ENCODE data around the gene CHMP1A. TPM values are rescaled to one million over a fixed set of nuclear protein-coding genes. Genes with fewer than 3 reads are reported as not detected.

The CHMP1A gene
- total RNA-seq, 1 experiment from 2014 or later = 158 TPM

- H3K36me3 ChIP-seq (ENCODE audit: control insufficient read depth in 1 of 2, insufficient read depth in 2 of 2, low read length in 2 of 2) = no peaks in the 10 kb centered on the region
- H3K9me3 ChIP-seq (ENCODE audit: control insufficient read depth in 1 of 2, insufficient read depth in 1 of 2, low read depth in 1 of 2, low read length in 2 of 2) = no peaks in the 10 kb centered on the region
- no peaks in the 10 kb centered on the region for H3K79me2 ChIP-seq (ENCODE audit: insufficient read depth, low read length)
- ChIA-PET CTCF (interaction anchor here (1.0 to 2.0 kb wide), 7 partner anchors 11 to 41 kb away, joined by 3 to 10 read pairs (median 4); partner anchors contain the start of gene DPEP1), RAD21 (ENCODE audit: low non-redundant PET in 1 of 2, low total read pairs in 2 of 2, uncharacterized antibody in 2 of 2, unreplicated experiment in 2 of 2) (no interaction called here), POLR2A (interaction anchor here (0.7 to 1.8 kb wide), 5 partner anchors 13 to 385 kb away, joined by 3 to 6 read pairs (median 3); partner anchors contain the start of genes CHMP1A and SPATA33)
- peak overlapping the region in 1 of 2 experiments; percentile 49; a peak in 1 of 4 replicates for H3K4me3 ChIP-seq (replicated peaks in 1 of 2; ENCODE audit: low read depth in 1 of 2, low read length in 2 of 2)
- peaks cover 28 to 57% of the 10 kb centered on the region in 2 experiments for H3K4me1 ChIP-seq (ENCODE audit: control insufficient read depth in 1 of 2, insufficient read depth in 2 of 2, low read length in 2 of 2)
- no peaks in the 10 kb centered on the region for H3K27me3 ChIP-seq (ENCODE audit: insufficient read depth, low read length)
- no peak overlapping the region for H3K9ac ChIP-seq (ENCODE audit: low read length)
- H3K9me2 ChIP-seq (ENCODE audit: insufficient read depth) = no peaks in the 10 kb centered on the region
- intact Hi-C loops (cut with micrococcal nuclease) = no loop called here
- H4K20me1 ChIP-seq (ENCODE audit: insufficient read depth) = no peaks in the 10 kb centered on the region
- no TSS peak for BruUV-seq (replicated peaks)
- no peak overlapping the region for H2AFZ ChIP-seq (ENCODE audit: low read depth, low read length, poor library complexity, severe bottlenecking)
- TF ChIP-seq TCF7L2 (IDR thresholded peaks at IDR 0.05; ENCODE audit: borderline replicate concordance, extremely low read depth, insufficient read depth, insufficient read length) = no peak
- no peak for TF ChIP-seq ZFX (IDR thresholded peaks at IDR 0.05)
- no peak for TF ChIP-seq FOSL1 (IDR thresholded peaks at IDR 0.05; ENCODE audit: low read depth)
- no peak for TF ChIP-seq ELF1 (IDR thresholded peaks at IDR 0.05; ENCODE audit: borderline replicate concordance, low read depth)
- no peak for TF ChIP-seq CEBPB (IDR thresholded peaks at IDR 0.05; ENCODE audit: low read depth)
- ATAC-seq (no peak), DNase-seq (ENCODE audit: low read depth, low spot score) (no peak)
- peak overlapping the region; percentile 83 for H3K4me2 ChIP-seq (ENCODE audit: low read length)
- peak overlapping the region; percentile 43 for H3K27ac ChIP-seq (ENCODE audit: low read depth, low read length)
Observed at GRCh38 chr16:89601906-89602272, 55.6 kb downstream of the CHMP1A start.

- Histone ChIP-seq H3K4me1 (ENCODE audit: control insufficient read depth in 1 of 2, insufficient read depth in 2 of 2, low read length in 2 of 2) (peaks cover 28 to 57% of the 10 kb centered on the region in 2 experiments), H4K20me1 (ENCODE audit: insufficient read depth) (no peaks in the 10 kb centered on the region), H3K9ac (ENCODE audit: low read length) (no peak overlapping the region), H3K27me3 (ENCODE audit: insufficient read depth, low read length) (no peaks in the 10 kb centered on the region), H3K9me2 (ENCODE audit: insufficient read depth) (no peaks in the 10 kb centered on the region), H3K9me3 (ENCODE audit: control insufficient read depth in 1 of 2, insufficient read depth in 1 of 2, low read depth in 1 of 2, low read length in 2 of 2) (no peaks in the 10 kb centered on the region), H3K4me2 (ENCODE audit: low read length) (peak overlapping the region; percentile 10; the same call in 1 of the 2 replicates), H3K4me3 (replicated peaks in 1 of 2; ENCODE audit: low read depth in 1 of 2, low read length in 2 of 2) (no peak overlapping the region), H3K27ac (ENCODE audit: low read depth, low read length) (no peak overlapping the region), H3K36me3 (ENCODE audit: control insufficient read depth in 1 of 2, insufficient read depth in 2 of 2, low read length in 2 of 2) (peaks cover 0 to 3% of the 10 kb centered on the region in 2 experiments; a peak in 1 of 4 replicates), H3K79me2 (ENCODE audit: insufficient read depth, low read length) (no peaks in the 10 kb centered on the region), H2AFZ (ENCODE audit: low read depth, low read length, poor library complexity, severe bottlenecking) (no peak overlapping the region)
- ChIA-PET CTCF (interaction anchor here (2.0 to 2.1 kb wide), 3 partner anchors 8 to 14 kb away, joined by 4 to 17 read pairs (median 10); partner anchors contain the start of gene DPEP1), RAD21 (ENCODE audit: low non-redundant PET in 1 of 2, low total read pairs in 2 of 2, uncharacterized antibody in 2 of 2, unreplicated experiment in 2 of 2) (no interaction called here), POLR2A (no interaction called here)
- no TSS peak for BruUV-seq (replicated peaks)
- intact Hi-C loops (cut with micrococcal nuclease) = no loop called here
- ATAC-seq (no peak), DNase-seq (ENCODE audit: low read depth, low spot score) (no peak)
- TF ChIP-seq CTCF (IDR thresholded peaks at IDR 0.05 in 2 of 3, conservative IDR thresholded peaks at IDR 0.05 in 1 of 3; ENCODE audit: borderline replicate concordance in 1 of 3, insufficient read depth in 1 of 3, low read depth in 2 of 3, low read length in 2 of 3) (no peak), YY1 (IDR thresholded peaks at IDR 0.05; ENCODE audit: extremely low read depth, insufficient replicate concordance, low read depth, low read length) (no peak), CEBPB (IDR thresholded peaks at IDR 0.05; ENCODE audit: low read depth) (no peak), RAD21 (IDR thresholded peaks at IDR 0.05; ENCODE audit: low read depth) (no peak), ZNF274 (IDR thresholded peaks at IDR 0.05; ENCODE audit: low read depth, low read length) (no peak), CBX3 (IDR thresholded peaks at IDR 0.05; ENCODE audit: low read depth) (no peak), EZH2phosphoT487 (IDR thresholded peaks at IDR 0.05; ENCODE audit: borderline replicate concordance) (no peak), ZFX (IDR thresholded peaks at IDR 0.05) (no peak), ZBTB33 (IDR thresholded peaks at IDR 0.05; ENCODE audit: extremely low read depth, insufficient replicate concordance, low read length) (no peak), ELF1 (IDR thresholded peaks at IDR 0.05; ENCODE audit: borderline replicate concordance, low read depth) (no peak), JUND (IDR thresholded peaks at IDR 0.05) (no peak), EZH2 (IDR thresholded peaks at IDR 0.05) (no peak), MAX (IDR thresholded peaks at IDR 0.05) (no peak)
Observed at GRCh38 chr16:89600956-89601355, 56.6 kb downstream of the CHMP1A start.

Data from HCT116 (cell line).